ENCODE measurements around the gene FRMPD1.

FRMPD1 gene

GRCh38 chr9:37787059-37787458 lies 136.3 kb downstream of the FRMPD1 start:
- no peak for DNase-seq (ENCODE audit: low read depth)
- H3K4me3 ChIP-seq (ENCODE audit: low read length), result no peak overlapping the region
- H3K27me3 ChIP-seq (replicated peaks; ENCODE audit: control insufficient read depth, insufficient read depth, low read length), result no peaks in the 10 kb centered on the region
- peaks cover 23% of the 10 kb centered on the region for H3K36me3 ChIP-seq (ENCODE audit: control insufficient read depth, insufficient read depth, low read length, severe bottlenecking)
- H3K4me1 ChIP-seq (ENCODE audit: control insufficient read depth, insufficient read depth, low read length), result peaks cover 19% of the 10 kb centered on the region
- H3K9me3 ChIP-seq (ENCODE audit: control insufficient read depth, low read length), result no peaks in the 10 kb centered on the region
- H3K9ac ChIP-seq (ENCODE audit: low read length), result no peak overlapping the region

DNA sequence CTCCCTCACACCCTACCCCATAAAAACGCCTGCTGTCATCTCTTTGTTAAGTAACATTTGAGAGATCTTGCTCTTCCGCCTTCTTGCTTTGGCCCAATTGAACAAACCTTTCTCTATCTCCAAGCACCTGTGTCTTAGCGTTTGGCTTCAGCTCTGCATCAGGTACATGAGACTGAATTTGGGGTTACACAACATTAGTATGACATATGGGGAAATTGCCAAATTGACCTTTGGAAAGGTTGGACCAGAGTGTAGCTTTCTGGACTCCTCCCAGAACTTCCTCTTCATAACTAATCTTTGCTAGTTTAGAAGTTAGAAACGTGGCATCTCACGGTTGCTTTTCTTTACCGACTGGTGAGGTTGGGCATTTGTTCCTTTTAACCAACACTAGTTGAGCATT lies 137.6 kb downstream of the FRMPD1 start:
- H3K27me3 ChIP-seq (replicated peaks; ENCODE audit: control insufficient read depth, insufficient read depth, low read length), result no peaks in the 10 kb centered on the region
- H3K4me3 ChIP-seq (ENCODE audit: low read length), result no peak overlapping the region
- DNase-seq (ENCODE audit: low read depth), result no peak
- no peaks in the 10 kb centered on the region for H3K9me3 ChIP-seq (ENCODE audit: control insufficient read depth, low read length)
- H3K9ac ChIP-seq (ENCODE audit: low read length), result no peak overlapping the region
- H3K4me1 ChIP-seq (ENCODE audit: control insufficient read depth, insufficient read depth, low read length), result peaks cover 15% of the 10 kb centered on the region
- peaks cover 10% of the 10 kb centered on the region for H3K36me3 ChIP-seq (ENCODE audit: control insufficient read depth, insufficient read depth, low read length, severe bottlenecking)

DNA sequence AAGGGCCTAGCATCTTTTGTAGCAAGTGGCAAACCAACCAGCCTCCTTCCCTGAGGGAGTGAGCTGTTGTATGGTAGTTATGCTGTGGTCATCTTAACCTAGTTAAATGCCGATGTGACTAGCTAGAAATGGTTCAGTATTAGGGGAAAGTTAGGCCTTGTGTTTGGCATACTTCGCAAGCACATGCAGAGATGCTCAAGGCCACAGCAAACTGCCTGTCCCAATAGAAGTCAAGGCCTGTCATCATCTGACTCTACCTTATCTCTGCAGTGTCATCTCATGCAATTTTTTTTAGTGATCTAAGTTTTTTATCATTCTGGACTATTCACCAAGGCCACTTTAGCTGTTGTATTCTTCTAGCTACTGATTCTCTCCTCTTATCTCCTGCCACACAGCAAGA lies 139.3 kb downstream of the FRMPD1 start:
- peaks cover 5% of the 10 kb centered on the region for H3K4me1 ChIP-seq (ENCODE audit: control insufficient read depth, insufficient read depth, low read length)
- no peak overlapping the region for H3K4me3 ChIP-seq (ENCODE audit: low read length)
- no peaks in the 10 kb centered on the region for H3K27me3 ChIP-seq (replicated peaks; ENCODE audit: control insufficient read depth, insufficient read depth, low read length)
- H3K9ac ChIP-seq (ENCODE audit: low read length), result no peak overlapping the region
- H3K36me3 ChIP-seq (ENCODE audit: control insufficient read depth, insufficient read depth, low read length, severe bottlenecking), result peaks cover 10% of the 10 kb centered on the region
- no peaks in the 10 kb centered on the region for H3K9me3 ChIP-seq (ENCODE audit: control insufficient read depth, low read length)
- no peak for DNase-seq (ENCODE audit: low read depth)

- no peak for DNase-seq (ENCODE audit: low read depth)
- Histone ChIP-seq H3K4me3 (ENCODE audit: low read length) (no peak overlapping the region), H3K9ac (ENCODE audit: low read length) (no peak overlapping the region), H3K4me1 (ENCODE audit: control insufficient read depth, insufficient read depth, low read length) (no peaks in the 10 kb centered on the region), H3K9me3 (ENCODE audit: control insufficient read depth, low read length) (no peaks in the 10 kb centered on the region), H3K27me3 (replicated peaks; ENCODE audit: control insufficient read depth, insufficient read depth, low read length) (no peaks in the 10 kb centered on the region), H3K36me3 (ENCODE audit: control insufficient read depth, insufficient read depth, low read length, severe bottlenecking) (peaks cover 10% of the 10 kb centered on the region)
These were observed 141.4 kb downstream of the FRMPD1 start for GRCh38 chr9:37792122-37792521.

DNA sequence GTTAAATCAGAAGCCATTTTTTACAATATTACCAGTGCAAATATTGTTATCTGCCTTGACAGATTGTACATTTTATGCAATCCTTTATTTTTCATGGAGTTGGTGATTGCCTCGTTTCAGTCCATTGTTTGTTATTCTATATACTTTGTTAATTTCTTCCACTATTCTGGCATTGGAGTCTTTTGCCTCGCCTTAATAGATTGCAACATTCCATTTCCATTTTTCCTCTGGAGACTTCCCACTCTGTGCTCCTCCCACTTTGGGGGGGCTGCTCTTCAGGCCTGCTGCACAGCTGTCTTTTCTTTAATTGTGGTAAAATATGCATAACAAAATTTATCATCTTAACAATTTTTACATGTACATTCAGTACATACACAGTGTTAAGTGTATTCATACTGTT lies 145.5 kb downstream of the FRMPD1 start:
- no peak overlapping the region for H3K9ac ChIP-seq (ENCODE audit: low read length)
- H3K36me3 ChIP-seq (ENCODE audit: control insufficient read depth, insufficient read depth, low read length, severe bottlenecking), result no peaks in the 10 kb centered on the region
- peaks cover 13% of the 10 kb centered on the region for H3K4me1 ChIP-seq (ENCODE audit: control insufficient read depth, insufficient read depth, low read length)
- peak; percentile 40 for DNase-seq (ENCODE audit: low read depth)
- H3K4me3 ChIP-seq (ENCODE audit: low read length), result no peak overlapping the region
- no peaks in the 10 kb centered on the region for H3K9me3 ChIP-seq (ENCODE audit: control insufficient read depth, low read length)
- H3K27me3 ChIP-seq (replicated peaks; ENCODE audit: control insufficient read depth, insufficient read depth, low read length), result no peaks in the 10 kb centered on the region

Measured in adipocyte (in vitro differentiated cells).